GM18858 (cell line): ENCODE results near the gene SYNJ1.
"Not testable (repeated sequence)": the region's sequence is repeated elsewhere in the genome, so short reads cannot be mapped to it uniquely, and the experiment has no call there.

Experiments used
- ATAC-seq: cut with Tn5 transposase; IDR thresholded peaks from one replicate; pipeline ENCODE4 v1.9.1; 2021; ENCODE audit not compliant: unreplicated experiment

Gene SYNJ1, protein sequence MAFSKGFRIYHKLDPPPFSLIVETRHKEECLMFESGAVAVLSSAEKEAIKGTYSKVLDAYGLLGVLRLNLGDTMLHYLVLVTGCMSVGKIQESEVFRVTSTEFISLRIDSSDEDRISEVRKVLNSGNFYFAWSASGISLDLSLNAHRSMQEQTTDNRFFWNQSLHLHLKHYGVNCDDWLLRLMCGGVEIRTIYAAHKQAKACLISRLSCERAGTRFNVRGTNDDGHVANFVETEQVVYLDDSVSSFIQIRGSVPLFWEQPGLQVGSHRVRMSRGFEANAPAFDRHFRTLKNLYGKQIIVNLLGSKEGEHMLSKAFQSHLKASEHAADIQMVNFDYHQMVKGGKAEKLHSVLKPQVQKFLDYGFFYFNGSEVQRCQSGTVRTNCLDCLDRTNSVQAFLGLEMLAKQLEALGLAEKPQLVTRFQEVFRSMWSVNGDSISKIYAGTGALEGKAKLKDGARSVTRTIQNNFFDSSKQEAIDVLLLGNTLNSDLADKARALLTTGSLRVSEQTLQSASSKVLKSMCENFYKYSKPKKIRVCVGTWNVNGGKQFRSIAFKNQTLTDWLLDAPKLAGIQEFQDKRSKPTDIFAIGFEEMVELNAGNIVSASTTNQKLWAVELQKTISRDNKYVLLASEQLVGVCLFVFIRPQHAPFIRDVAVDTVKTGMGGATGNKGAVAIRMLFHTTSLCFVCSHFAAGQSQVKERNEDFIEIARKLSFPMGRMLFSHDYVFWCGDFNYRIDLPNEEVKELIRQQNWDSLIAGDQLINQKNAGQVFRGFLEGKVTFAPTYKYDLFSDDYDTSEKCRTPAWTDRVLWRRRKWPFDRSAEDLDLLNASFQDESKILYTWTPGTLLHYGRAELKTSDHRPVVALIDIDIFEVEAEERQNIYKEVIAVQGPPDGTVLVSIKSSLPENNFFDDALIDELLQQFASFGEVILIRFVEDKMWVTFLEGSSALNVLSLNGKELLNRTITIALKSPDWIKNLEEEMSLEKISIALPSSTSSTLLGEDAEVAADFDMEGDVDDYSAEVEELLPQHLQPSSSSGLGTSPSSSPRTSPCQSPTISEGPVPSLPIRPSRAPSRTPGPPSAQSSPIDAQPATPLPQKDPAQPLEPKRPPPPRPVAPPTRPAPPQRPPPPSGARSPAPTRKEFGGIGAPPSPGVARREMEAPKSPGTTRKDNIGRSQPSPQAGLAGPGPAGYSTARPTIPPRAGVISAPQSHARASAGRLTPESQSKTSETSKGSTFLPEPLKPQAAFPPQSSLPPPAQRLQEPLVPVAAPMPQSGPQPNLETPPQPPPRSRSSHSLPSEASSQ (N-terminal part only)

DNA sequence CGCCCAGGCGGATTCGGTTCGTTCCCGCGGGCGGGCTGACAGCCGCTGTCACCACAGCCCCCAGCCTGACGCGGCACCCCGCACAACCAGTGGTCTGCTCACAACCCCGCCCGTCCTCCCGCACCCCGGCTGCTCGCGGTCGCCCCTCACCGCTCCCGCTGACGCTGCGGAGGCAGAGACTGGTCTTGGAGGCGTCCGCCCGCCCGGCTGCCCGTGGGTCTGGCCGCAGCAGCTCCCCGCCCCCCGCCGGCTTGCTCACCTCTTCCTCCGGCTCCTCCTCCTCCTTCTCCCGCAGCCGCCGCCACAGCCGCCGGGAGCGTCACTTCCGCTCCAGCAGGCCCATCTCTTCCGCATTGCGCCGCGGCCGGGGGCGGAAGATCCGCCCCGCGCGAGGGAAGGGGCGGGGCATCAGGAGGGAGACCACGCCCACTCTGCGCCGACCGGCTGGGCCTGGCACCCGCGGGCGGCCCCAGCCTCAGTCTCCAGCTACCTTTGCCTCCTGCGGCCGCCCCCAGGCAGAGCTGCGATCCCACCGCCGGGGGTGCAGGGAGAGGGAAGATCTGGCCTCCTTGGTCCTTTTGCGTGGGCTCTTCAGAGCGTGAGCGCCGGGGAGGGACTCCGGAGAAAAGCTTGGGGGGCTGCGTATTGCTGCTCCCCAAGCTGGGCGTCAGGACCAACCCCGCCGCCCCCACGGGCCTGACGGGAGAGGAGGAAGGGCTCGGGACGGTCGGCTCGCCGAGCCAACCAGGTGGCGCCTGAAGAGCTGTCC, at the start of gene SYNJ1:
TSS of gene SYNJ1 (minus strand) at position 327 of the 769 bp plus-strand sequence. CDS start 1,118 bp downstream, outside the sequence.
- peak; percentile 81 for ATAC-seq

DNA sequence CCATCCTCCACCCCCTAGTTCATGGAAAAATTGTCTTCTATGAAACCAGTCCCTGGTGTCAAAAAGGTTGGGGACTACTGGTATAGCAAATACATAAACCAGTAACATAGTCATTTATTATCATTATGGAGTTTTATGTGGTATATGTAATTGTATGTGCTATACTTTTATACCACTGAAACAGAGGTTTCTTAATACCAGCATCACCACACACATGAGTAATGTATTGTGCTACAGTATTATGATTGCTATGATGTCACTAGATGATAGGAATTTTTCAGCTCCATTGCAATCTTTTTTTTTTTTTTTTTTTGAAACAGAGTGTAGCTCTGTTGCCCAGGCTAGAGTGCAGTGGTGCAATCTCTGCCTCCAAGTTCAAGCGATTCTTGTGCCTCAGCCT, 49.5 kb upstream of the SYNJ1 start:
- no peak for ATAC-seq

DNA sequence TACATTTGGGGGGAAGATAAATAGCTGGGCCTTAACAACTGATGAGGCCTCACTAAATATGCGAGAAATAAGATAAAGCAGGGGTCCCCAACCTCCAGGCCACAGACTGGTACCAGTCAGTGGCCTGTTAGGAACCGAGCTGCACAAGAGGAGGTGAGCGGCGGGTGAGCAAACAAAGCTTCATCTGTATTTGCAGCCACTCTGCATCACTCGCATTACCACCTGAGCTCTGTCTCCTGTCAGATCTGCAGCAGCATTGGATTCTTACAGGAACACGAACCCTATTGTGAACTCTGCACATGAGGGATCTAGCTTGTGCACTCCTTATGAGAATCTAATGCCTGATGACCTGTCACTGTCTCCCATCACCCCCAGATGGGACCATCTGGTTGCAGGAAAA, 48.9 kb upstream of the SYNJ1 start:
- ATAC-seq: no peak

DNA sequence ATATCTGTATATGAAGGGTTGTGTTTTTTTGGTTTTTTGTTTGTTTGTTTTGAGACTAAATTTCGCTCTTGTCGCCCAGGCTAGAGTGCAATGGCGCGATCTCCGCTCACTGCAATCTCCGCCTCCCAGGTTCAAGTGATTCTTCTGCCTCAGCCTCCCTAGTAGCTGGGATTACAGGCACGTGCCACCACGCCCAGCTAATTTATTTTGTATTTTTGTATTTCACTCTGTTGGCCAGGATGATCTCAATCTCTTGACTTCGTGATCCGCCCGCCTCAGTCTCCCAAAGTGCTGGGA, 45.2 kb upstream of the SYNJ1 start:
- ATAC-seq: not testable (repeated sequence)

DNA sequence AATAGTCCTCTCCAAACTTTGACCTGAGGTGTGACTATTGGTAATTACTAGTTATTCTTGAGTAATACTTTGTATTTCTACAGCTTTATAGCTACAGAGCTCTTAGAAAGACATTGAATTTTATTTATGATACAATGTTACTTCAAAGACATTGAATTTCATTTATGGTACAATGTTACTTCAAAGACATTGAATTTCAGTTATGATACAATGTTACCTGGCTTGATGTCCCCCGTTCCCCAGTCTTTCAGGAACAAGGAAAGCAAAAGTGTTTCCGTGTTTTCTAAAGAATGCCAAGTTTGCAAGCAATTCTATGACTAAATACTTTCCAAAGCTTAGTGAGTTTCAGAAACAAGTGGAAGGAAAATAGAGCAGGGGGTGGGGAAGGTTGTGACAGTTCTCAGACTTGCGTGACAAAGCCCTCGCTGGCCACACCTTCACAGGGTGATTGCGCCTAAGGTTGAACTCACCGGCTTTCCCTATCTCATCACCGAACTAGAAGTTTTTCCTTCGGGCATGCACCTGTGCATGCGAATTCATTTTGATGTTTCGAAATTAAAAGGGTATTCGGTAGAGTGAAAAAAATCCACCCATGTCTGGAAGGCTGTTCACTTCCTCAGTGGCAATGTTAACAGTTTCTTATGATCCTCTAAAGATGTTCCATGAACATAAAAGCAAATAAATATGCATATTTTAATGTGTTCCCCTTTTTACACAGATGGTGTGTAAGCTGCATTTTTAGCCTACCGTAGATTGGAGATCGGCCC, 44.7 kb upstream of the SYNJ1 start:
- no peak for ATAC-seq

DNA sequence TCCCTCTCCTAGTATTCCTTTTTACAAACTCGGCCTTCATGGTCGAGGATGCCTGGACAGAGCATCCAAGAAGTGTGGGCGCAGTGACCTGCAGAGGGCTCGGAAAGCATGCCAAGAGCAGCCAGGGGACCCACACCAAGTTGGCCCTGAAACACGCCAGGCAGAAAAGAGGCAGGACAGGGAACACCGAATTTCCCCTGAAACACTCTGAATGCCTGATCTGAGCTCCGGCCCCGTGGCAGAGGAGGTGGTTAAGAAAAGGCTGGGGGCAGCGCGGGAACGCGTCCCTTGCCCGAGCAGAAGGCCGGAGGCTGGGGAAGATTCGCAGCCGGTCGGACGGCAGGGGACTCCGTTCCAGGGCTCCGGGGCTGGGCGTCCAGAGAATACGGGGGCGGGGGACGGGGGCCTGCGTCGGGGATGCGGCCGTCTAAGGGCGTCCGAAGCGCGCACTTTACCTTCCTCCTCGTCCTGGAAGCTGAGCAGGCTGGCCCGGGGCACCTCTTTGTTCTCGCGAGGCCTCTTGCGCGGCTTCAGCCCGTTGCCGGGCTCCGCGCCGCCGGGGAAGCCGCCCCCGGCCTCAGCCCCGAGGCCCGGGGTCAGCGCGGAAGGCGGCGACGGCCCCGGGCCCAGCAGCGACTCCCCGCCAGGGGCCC, 43.2 kb upstream of the SYNJ1 start:
- peak; percentile 14 for ATAC-seq

DNA sequence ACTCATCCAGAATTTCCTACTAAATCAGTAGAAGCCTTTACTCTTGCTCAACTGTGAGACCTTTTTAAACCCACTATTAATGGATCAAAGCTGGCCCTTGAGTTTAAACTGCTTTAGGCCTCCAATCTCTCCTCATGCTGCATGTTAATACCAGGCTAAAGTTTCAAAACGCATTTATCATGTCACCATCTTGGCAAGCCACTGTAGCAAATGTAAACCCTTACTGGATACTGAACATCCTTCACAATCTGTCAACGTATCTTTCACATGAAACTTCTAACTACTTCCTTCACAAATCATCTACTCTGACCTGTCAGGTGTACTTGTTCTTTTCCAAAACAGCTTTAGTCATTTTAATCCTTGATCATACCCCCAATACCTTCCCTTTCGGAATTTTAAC, 40.7 kb upstream of the SYNJ1 start:
- no peak for ATAC-seq

DNA sequence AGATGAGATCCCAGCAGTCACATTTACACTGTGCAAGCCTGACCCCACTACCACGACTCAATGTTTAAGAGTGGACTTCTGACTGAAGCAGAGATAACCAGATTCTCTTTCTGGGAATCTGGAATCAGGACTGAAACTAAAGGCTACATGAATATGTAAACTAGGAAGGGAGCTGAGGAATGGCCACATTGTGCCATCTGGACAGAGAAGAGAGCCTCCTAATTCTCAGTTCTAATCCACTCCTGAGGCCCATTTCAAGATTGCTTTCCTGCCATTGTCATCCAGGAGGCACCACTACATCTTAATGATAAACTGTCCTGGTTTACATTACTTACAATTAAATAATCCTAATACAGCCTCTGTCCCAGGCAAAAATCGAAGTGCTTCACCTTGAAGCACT, 37.2 kb upstream of the SYNJ1 start:
- no peak for ATAC-seq

DNA sequence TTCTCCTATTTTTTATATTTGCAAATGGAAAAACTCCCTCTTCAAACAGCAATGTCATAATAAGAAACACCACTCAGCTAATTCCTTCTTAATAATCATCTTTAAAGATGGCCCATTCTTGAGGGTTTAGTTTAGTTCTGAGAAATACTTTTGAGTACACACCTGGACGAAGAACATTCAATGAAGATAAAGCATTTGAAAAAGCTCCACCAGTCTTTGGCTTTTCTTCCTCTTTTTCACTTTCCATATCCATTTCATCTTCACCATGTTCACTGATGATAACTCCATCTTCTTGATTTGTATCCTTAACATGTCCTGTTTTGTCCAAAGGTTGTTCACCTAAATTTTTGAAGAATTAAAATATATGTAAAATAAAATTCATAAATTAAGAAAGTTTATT, 36.4 kb upstream of the SYNJ1 start:
- ATAC-seq: no peak

DNA sequence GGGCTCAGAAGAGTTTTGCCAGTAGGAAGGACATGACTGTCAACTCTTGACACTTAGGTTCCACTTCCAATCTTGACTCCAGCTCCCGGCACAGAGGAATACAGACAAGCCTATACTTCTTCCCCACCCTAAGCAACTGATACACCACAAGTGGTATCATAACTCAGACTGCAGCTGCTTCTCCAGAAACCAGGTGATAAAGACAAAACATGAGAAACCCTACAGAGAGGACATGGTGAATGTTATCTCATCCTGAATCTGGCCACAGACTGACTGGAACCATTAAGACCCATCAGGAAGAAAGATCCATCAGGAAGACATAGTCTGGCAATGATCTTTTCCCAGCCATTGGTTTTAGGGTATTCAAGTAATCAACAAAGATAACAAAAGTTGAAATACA, 30.0 kb upstream of the SYNJ1 start:
- no peak for ATAC-seq

DNA sequence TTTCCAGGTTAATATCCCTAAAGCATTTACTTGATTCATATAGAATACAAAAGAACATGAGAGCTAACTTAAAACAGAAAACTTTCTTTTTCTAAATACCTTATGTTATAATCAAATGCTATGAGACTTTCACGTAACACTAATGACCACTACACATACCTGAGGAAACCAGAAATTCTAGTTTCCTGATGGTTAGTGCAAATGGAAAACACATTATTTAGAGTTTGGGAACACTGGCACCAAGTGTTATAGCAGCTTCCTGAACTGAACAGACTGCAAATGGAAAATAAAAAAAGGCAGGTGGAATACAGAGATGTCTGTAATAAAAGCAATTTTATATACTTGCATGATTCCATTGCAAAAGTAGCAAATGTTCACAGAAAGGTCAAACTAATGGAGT, 28.3 kb upstream of the SYNJ1 start:
- ATAC-seq: no peak

DNA sequence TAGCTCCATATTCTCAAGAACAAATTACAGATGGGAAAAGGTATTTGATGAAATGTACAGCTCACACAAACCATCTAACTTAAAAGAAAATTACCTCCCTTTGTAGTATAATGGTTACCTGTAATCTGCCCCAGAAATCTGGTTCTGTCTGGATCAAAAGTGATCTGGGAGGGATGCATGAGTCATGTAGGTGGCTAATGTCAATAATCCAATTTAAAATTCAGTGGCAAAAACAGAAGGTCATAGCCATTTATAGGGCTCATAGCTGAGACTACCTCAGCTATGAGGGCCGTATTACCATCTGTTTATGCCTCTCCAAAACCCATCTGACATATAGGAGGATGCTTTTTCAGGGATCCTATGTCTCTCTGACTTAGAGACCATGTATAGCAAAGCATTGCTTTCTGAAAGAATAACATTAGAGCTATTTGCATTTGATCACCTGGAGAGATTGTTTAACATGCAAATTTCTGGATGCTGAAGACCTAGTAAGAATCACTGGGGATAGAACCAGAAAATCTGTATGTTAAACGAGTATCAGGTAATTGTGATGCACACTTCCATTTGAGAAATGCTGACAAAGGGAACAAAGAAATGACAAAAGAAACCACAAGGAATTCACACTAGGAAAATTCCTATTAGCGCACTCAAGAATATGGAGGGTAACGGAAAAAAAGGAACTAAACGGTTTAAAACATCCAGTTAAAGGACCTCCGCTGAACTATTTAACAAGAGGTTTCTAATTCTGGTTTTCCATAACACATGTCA, 26.2 kb upstream of the SYNJ1 start:
- no peak for ATAC-seq

DNA sequence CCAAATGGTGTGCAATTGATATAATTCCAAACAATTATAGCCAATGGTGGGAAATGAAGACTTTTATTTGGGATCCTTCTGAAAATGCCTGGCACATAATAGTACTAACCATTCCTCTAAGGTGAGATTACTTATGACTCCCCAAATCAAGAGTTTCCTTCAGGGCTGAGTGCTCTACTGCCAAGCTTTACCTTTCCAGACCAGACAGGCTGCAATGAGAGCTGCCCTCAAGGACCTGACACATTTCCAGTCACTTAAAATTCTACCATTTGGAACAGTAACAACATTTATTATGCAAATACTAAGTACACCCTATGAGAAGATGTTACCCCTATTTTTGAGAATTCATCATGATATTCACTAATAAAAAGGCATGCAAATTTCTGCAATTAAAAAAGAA, 22.6 kb upstream of the SYNJ1 start:
- ATAC-seq: no peak

DNA sequence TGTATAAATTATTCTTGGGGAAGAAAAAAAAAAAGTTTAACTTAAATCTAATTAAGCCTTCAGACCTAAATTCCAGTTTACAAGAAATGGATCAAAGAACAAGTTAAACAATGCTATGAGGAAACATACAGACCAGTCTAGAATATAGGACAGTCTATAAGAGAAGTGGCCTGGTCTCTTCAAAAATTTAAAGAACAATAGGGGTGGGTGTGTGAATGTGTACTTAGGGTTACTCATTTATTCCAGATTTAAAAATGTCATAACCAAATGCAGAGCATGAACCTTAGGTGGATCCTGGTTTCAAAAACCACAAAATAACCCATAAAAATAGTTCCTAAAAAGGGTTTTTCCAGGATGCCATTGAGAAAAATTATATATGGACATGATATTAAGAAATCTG, 21.8 kb upstream of the SYNJ1 start:
- ATAC-seq: no peak

DNA sequence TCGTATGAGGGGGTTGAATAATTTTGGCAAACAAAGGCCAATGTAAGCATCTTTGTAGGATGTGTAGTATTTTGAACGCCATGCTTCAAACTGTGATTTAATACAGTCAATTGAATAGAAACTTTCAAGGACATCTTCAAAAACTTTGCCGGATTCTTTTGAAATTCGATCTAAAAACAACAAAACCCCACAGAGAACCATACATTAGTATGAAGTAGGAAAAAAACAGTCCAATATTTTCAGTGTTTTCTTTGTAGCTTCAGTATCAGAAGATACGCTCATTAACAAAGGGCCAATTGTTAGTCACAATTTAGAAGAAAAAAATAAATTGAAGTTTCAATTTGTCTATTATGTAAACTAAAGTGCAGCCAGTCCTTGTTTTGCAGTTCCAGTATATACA, 20.7 kb upstream of the SYNJ1 start:
- no peak for ATAC-seq

DNA sequence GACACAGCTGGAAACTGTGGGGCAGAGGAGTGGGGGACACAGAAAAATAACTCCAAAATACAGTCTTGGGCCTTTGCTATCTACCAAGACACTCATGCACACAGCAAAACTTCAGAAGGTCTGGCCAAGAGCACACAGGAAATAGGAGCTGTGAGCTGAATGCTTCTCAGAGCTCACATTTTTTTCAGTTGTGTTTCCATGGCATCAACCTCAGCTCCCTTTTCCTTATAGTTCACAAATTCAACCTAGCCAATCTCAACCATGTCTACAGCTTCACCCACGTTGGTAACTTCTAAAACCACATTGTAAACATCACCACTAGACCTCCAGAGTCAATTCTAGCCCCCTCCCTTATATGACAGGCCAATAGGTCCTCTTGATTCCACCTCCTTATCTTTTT, 19.6 kb upstream of the SYNJ1 start:
- no peak for ATAC-seq

DNA sequence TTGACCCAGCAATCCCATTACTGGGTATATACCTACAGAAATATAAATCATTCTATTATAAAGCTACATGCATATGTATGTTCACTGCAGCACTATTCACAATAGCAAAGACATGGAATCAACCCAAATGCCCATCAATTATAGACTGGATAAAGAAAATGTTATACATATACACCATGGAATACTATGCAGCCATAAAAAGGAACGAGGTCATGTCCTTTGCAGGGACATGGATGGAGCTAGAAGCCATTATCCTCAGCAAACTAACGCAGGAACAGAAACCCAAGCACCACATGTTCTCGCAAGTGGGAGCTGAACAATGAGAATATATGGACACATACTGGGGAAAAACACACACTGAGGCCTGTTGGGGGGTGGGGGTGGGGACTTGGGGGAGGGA, 18.9 kb upstream of the SYNJ1 start:
- ATAC-seq: not testable (repeated sequence)

DNA sequence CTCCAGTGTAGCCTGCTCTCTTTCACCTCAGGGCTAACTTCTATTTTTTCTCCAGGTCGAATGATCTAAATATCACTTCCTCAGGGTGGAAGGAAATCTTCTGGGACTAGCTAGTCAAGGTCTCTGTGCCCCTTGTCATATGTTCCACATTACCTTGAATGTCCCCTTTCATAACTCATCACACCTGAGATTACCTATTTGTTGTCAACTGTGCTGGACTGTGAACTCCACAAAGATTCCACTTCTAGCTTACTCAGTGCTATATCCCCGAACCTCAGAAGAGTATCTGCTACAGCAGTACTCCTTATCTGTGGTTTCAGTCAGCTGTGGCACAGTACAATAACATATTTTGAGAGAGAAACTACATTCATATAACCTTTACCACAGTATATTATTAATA, 14.6 kb upstream of the SYNJ1 start:
- ATAC-seq: no peak

DNA sequence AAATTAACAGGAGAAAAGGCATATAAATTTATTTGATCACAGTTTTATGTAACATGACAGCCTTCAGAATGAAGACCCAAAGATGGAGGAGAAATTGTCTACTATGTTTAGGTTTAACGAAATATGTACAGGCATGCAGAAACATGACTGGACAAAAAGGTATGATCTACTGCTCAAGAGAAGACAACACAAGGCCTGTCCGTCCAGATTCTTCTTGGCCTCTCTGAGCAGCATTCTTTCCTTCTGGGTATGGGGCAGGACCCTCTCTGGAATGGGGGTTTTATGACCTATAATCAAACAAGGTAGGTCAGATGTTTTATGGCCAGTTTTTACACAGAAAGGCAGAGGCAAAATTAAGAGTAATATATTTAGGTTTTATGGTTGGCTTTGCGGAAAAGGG, 13.5 kb upstream of the SYNJ1 start:
- no peak for ATAC-seq
